ENCODE data around the gene LIN9. TPM values are rescaled to one million over a fixed set of nuclear protein-coding genes. Genes with fewer than 3 reads are reported as not detected.
A peak's percentile ranks its signal among the peaks of the same experiment; 100 is the strongest.

Gene LIN9
- total RNA-seq, 1 donor from 2014 or later = 19.5 TPM

DNA sequence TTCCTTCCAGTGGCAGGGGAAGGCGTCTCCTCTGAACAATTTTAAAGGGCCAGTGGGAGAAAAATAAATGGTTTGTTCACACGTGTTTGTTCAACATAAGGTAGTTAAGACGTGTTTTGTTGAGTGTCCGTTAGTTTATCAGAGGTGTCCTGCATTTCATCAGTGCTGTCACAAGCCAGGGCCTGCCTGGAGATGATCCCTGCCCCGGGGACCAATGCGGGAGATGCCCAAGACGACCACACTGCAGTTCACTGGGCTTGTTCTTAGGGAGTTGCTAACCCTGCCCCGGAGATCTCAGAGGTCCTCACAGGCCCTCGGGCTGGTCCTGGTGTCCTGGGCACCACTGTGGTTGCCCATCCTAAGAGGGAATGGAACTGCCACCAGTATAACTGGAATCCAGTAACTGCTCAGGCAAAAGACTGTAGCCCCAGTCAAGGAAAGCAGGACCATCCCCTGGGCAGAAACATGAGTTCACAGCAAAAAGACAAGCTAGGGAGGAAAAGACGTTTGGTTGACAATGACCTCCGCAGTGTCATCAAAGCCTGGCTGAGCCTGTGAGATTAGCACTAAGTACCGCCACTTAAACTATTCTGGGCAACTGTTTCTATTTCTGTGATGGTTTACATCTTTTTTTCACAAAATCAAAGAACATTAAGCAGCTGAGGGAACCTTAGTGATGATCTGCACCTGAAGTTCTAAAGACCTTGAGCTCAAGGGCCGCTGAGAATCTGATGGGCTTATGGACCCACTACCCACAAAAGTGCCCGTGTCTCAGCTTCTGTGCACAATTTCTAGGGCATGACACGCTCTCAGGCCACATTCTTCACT lies 44.9 kb upstream of the LIN9 start:
- peaks cover 56% of the 10 kb centered on the region for H3K4me1 ChIP-seq
- no peak for DNase-seq
- TF ChIP-seq, protein P1, sequence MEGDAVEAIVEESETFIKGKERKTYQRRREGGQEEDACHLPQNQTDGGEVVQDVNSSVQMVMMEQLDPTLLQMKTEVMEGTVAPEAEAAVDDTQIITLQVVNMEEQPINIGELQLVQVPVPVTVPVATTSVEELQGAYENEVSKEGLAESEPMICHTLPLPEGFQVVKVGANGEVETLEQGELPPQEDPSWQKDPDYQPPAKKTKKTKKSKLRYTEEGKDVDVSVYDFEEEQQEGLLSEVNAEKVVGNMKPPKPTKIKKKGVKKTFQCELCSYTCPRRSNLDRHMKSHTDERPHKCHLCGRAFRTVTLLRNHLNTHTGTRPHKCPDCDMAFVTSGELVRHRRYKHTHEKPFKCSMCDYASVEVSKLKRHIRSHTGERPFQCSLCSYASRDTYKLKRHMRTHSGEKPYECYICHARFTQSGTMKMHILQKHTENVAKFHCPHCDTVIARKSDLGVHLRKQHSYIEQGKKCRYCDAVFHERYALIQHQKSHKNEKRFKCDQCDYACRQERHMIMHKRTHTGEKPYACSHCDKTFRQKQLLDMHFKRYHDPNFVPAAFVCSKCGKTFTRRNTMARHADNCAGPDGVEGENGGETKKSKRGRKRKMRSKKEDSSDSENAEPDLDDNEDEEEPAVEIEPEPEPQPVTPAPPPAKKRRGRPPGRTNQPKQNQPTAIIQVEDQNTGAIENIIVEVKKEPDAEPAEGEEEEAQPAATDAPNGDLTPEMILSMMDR (IDR thresholded peaks at IDR 0.05; ENCODE audit: borderline replicate concordance) = no peak
- peak overlapping the region; percentile 80 for H3K27ac ChIP-seq (replicated peaks)
- peaks cover 7% of the 10 kb centered on the region for H3K36me3 ChIP-seq
- H3K27me3 ChIP-seq (ENCODE audit: low read depth) = no peaks in the 10 kb centered on the region
- intact Hi-C loops (cut with micrococcal nuclease) = no loop called here
- H3K4me3 ChIP-seq = no peak overlapping the region
- no peaks in the 10 kb centered on the region for H3K9me3 ChIP-seq (replicated peaks)

DNA sequence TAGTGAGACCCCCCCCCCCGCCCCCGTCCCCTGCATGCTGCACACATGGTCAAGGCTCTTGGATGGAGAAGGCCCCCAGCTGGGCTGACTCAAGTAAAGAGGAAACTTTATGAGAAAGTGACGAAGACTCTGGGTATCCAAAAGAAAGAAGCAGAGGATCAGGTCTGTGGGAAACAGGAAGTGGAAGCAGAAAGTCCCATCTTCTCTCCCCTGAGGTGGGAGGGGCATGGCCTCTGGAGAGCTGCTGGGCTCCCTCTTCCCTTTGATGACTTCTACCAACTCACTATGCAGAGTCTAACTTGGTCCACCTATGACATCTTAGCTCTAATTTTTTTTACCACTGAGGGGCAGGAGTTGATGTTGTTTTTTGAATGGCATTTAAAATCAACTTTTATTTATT lies 42.7 kb upstream of the LIN9 start:
- TF ChIP-seq, protein P1 (IDR thresholded peaks at IDR 0.05; ENCODE audit: borderline replicate concordance) = no peak
- no peak overlapping the region for H3K4me3 ChIP-seq
- no peaks in the 10 kb centered on the region for H3K36me3 ChIP-seq
- intact Hi-C loops (cut with micrococcal nuclease) = no loop called here
- H3K9me3 ChIP-seq (replicated peaks) = no peaks in the 10 kb centered on the region
- H3K27ac ChIP-seq (replicated peaks) = no peak overlapping the region
- DNase-seq = no peak
- no peaks in the 10 kb centered on the region for H3K27me3 ChIP-seq (ENCODE audit: low read depth)
- peaks cover 50% of the 10 kb centered on the region for H3K4me1 ChIP-seq

DNA sequence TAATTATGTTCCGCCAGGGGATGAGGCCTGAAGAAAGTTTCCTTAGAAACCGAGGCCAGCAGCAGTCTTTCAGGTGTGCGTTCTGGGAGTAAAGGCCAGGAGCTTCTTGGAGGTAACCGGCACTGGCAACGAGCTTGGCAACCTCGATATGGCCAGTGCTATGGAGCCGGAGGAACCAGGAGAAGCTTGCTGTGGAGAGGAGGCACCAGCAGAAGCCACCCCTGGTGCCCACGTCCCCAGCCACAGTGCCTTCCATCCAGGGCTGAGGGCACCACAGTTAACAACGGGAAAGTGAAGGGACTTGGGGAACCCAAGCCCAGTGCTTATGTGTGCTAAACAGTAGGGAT lies 41.5 kb upstream of the LIN9 start:
- Histone ChIP-seq H3K4me1 (peaks cover 38% of the 10 kb centered on the region), H3K27ac (replicated peaks) (no peak overlapping the region), H3K27me3 (ENCODE audit: low read depth) (no peaks in the 10 kb centered on the region), H3K36me3 (no peaks in the 10 kb centered on the region), H3K9me3 (replicated peaks) (no peaks in the 10 kb centered on the region), H3K4me3 (no peak overlapping the region)
- intact Hi-C loops (cut with micrococcal nuclease) = no loop called here
- TF ChIP-seq, protein P1 (IDR thresholded peaks at IDR 0.05; ENCODE audit: borderline replicate concordance) = no peak
- DNase-seq = no peak

DNA sequence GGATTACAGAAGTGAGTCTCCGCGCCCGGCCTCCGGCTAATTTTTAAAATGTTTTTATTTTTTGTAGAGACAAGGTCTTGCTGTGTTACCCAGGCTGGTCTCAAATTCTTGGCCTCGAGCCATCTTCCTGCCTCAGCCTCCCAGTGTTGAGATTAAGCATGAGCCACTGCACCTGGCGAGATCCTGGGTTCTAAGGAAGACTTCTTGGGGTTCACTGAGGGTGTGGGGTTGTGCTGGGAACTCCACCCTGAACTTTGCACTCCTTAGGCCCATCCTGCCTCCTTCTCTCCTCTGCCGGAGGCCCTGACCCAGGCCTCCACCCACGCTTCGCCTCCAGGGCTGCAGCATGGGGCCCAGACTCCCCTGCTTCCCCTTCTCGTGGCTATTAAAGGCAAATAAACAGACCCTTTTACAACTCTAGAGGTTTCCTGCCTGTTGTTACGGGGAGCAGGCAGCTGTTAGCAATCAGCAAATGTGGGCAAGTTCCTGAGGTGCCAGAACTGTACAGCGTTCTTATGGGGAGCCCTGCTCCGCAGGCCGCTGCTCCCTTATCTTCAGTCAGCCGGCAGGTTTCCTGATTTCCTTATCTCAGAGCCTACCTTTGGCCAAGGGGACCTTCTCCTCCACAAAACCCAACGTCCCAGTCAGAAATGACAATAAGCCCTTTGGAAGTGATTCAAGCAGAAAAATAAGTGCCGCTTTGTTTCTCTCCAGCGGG lies 41.0 kb upstream of the LIN9 start:
- Histone ChIP-seq H3K9me3 (replicated peaks) (no peaks in the 10 kb centered on the region), H3K36me3 (no peaks in the 10 kb centered on the region), H3K4me1 (peaks cover 32% of the 10 kb centered on the region), H3K4me3 (no peak overlapping the region), H3K27ac (replicated peaks) (no peak overlapping the region), H3K27me3 (ENCODE audit: low read depth) (no peaks in the 10 kb centered on the region)
- no peak for DNase-seq
- intact Hi-C loops (cut with micrococcal nuclease) = no loop called here
- TF ChIP-seq, protein P1 (IDR thresholded peaks at IDR 0.05; ENCODE audit: borderline replicate concordance) = no peak

DNA sequence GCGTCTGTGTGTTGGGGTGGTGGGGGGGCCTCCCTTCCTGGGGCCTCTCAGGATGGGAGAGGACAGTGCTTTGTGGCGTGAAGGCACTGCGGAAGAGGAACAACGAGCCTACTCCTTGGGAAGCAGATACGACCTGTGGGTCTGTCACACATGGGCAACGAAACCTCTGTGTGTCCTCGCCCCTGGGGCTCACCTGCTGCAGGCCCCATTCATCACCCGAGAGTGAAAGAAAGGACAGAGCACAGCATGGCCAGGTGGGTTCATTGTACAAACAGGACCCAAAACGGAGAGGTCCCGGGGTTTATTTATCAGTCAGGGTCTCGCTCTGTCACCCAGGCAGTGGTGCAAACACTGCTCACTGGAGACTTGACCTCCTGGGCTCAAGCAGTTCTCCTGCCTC lies 40.1 kb upstream of the LIN9 start:
- TF ChIP-seq, protein P1 (IDR thresholded peaks at IDR 0.05; ENCODE audit: borderline replicate concordance) = no peak
- Histone ChIP-seq H3K4me3 (no peak overlapping the region), H3K36me3 (no peaks in the 10 kb centered on the region), H3K27ac (replicated peaks) (no peak overlapping the region), H3K9me3 (replicated peaks) (no peaks in the 10 kb centered on the region), H3K27me3 (ENCODE audit: low read depth) (no peaks in the 10 kb centered on the region), H3K4me1 (peaks cover 23% of the 10 kb centered on the region)
- no peak for DNase-seq
- intact Hi-C loops (cut with micrococcal nuclease) = no loop called here
